ENCODE measurements around the gene FAM219B.
"Not testable (repeated sequence)": the region's sequence is repeated elsewhere in the genome, so short reads cannot be mapped to it uniquely, and the experiment has no call there.

Gene FAM219B

GRCh38 chr15:74906450-74907162, at the start of gene FAM219B:
TSS of gene FAM219B (minus strand) at chr15:74906851. CDS start at chr15:74906800, 51 bp downstream.
- peak; percentile 29 for DNase-seq

GRCh38 chr15:74955796-74956647, 49.4 kb upstream of the FAM219B start:
- no peak for DNase-seq

GRCh38 chr15:74955017-74955416, 48.4 kb upstream of the FAM219B start:
- no peak for DNase-seq

- DNase-seq = no peak
These were observed 47.9 kb upstream of the FAM219B start for GRCh38 chr15:74954515-74954914.

- no peak for DNase-seq
These were observed 44.4 kb upstream of the FAM219B start for GRCh38 chr15:74951006-74951405.

GRCh38 chr15:74950078-74950908, 43.6 kb upstream of the FAM219B start:
- DNase-seq = no peak

GRCh38 chr15:74937590-74938371, 31.1 kb upstream of the FAM219B start, which contains the start of gene COX5A:
TSS of gene COX5A (minus strand) at chr15:74938073. CDS start at chr15:74938014, 59 bp downstream.
- DNase-seq = peak; percentile 40

GRCh38 chr15:74937272-74937589, 30.6 kb upstream of the FAM219B start:
- no peak for DNase-seq

GRCh38 chr15:74935193-74935592, 28.5 kb upstream of the FAM219B start:
- not testable (repeated sequence) for DNase-seq

- no peak for DNase-seq
These were observed 26.9 kb upstream of the FAM219B start for GRCh38 chr15:74933573-74933972.

- no peak for DNase-seq
These were observed 22.1 kb upstream of the FAM219B start for GRCh38 chr15:74928771-74929198.

GRCh38 chr15:74924525-74924924, 17.9 kb upstream of the FAM219B start:
- no peak for DNase-seq

GRCh38 chr15:74920456-74920855, 13.8 kb upstream of the FAM219B start:
- DNase-seq = no peak

GRCh38 chr15:74917676-74918075, 11.0 kb upstream of the FAM219B start:
- no peak for DNase-seq

GRCh38 chr15:74913799-74914198, 7.1 kb upstream of the FAM219B start:
- DNase-seq = not testable (repeated sequence)

- no peak for DNase-seq
These were observed 6.4 kb upstream of the FAM219B start for GRCh38 chr15:74913041-74913440.

GRCh38 chr15:74908635-74909034, 2.0 kb upstream of the FAM219B start:
- DNase-seq = no peak

- DNase-seq = no peak
These were observed 666 bp upstream of the FAM219B start for GRCh38 chr15:74907163-74907870.

- no peak for DNase-seq
These were observed 593 bp downstream of the FAM219B start for GRCh38 chr15:74906067-74906449.

- no peak for DNase-seq
These were observed 2.4 kb downstream of the FAM219B start for GRCh38 chr15:74904190-74904805.

- DNase-seq = no peak
These were observed 3.0 kb downstream of the FAM219B start for GRCh38 chr15:74903676-74904075.

Data from NCI-H2029 treated with DMSO at 0.1 percent for 48 hours (cell line).